Colonic mucosa (tissue), 4 donors: ENCODE data around the gene USP46. TPM values are rescaled to one million over a fixed set of nuclear protein-coding genes. Genes with fewer than 3 reads are reported as not detected.

Experiments
- DNase-seq: peaks from one replicate; pipeline ENCODE4 v3.0.0-alpha.2; 2020
- H3K27ac ChIP-seq: fragments of 200-600 bp; one replicate; pipeline ENCODE4 v1.8.0; 2021
- H3K27me3 ChIP-seq: fragments of 200-600 bp; one replicate; pipeline ENCODE4 v1.8.0; 2021
- H3K36me3 ChIP-seq: fragments of 200-600 bp; one replicate; pipeline ENCODE4 v1.8.0; 2021
- H3K4me1 ChIP-seq: fragments of 200-600 bp; one replicate; pipeline ENCODE4 v1.8.0; 2021; ENCODE audit warnings: mild to moderate bottlenecking
- H3K4me3 ChIP-seq: fragments of 200-600 bp; one replicate; pipeline ENCODE4 v1.8.0; 2021
- H3K9ac ChIP-seq, 2 donors: one replicate each; pipeline ENCODE4 v1.7.0; 2013; ENCODE audit warnings: control low read depth in 2 of 2, low read depth in 2 of 2, low read length in 2 of 2
- H3K9me3 ChIP-seq: fragments of 200-600 bp; one replicate; pipeline ENCODE4 v1.8.0; 2021
- intact Hi-C: fragments of 100-400 bp; cut with DNase I; formaldehyde crosslinking; loops from one replicate; pipeline ENCODE4 v1.14.1; 2022
- total RNA-seq, 2 donors: library from RNA; stranded (reverse); fragmentation: NEBNext Ultra II Directional in 1 of 2; extraction: Animal tissue kit (Norgen Biotek cat#: 25700) in 1 of 2; gene quantifications; one replicate each; pipeline ENCODE4 v1.2.1, GENCODE V29; 2021
- TF ChIP-seq, protein P1 (sequence below): fragments of 200-600 bp; IDR thresholded peaks from one replicate; pipeline ENCODE4 v1.8.0; 2022; ENCODE audit warnings: antibody characterized with exemption, mild to moderate bottlenecking
- donor health status: healthy.
- donor health status: DM: no; HTN: no; CAD: no.
- donor health status: DM: no; HTN: no; CAD: no.

Gene USP46
- total RNA-seq, 2 donors from 2014 or later = 10.0 to 15.0 TPM

DNA sequence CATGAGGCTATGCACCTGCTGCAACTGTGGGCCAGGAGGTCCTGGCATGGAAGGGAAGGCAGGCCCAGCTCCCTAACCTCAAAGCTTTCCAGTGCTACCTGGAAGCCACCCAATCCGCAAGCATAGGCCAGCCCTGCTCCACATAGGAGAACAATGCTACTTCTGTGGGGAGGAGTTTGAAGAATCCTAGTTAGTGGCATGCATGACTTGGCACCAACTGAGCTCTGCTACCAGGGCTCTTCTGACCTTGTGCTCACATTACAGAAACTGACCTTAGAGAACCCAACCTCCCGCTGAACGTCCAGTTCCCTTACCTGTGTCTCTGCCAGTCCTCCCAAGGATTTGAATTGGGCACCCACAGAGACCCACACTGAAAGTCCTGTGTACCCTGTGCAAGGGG lies 58.8 kb downstream of the USP46 start:
- TF ChIP-seq, protein P1, sequence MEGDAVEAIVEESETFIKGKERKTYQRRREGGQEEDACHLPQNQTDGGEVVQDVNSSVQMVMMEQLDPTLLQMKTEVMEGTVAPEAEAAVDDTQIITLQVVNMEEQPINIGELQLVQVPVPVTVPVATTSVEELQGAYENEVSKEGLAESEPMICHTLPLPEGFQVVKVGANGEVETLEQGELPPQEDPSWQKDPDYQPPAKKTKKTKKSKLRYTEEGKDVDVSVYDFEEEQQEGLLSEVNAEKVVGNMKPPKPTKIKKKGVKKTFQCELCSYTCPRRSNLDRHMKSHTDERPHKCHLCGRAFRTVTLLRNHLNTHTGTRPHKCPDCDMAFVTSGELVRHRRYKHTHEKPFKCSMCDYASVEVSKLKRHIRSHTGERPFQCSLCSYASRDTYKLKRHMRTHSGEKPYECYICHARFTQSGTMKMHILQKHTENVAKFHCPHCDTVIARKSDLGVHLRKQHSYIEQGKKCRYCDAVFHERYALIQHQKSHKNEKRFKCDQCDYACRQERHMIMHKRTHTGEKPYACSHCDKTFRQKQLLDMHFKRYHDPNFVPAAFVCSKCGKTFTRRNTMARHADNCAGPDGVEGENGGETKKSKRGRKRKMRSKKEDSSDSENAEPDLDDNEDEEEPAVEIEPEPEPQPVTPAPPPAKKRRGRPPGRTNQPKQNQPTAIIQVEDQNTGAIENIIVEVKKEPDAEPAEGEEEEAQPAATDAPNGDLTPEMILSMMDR = no peak
- H3K27ac ChIP-seq = no peak overlapping the region
- intact Hi-C loops = no loop called here
- DNase-seq = no peak
- no peak overlapping the region for H3K9ac ChIP-seq
- no peak overlapping the region for H3K4me3 ChIP-seq
- H3K9me3 ChIP-seq = no peaks in the 10 kb centered on the region
- no peaks in the 10 kb centered on the region for H3K36me3 ChIP-seq
- no peaks in the 10 kb centered on the region for H3K4me1 ChIP-seq
- no peaks in the 10 kb centered on the region for H3K27me3 ChIP-seq

DNA sequence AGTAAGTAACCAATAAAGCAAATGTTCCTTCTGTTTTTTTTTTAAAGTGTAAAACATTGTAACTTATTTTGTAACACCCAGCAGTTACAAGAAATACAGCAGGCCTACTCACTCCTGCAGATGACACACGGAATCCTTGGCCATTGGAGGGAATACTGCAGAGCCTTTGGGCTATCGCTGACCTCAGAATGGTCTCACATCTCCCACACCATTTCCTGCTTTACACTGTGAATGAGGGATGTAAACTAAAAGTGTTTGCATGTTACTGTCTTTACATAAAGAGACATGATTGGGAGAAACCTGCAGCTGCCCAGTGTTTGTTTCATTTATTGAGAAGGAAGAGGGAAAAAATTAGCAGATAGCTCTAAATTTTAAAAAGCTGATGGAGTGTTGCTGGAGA lies 64.1 kb downstream of the USP46 start:
- H3K27me3 ChIP-seq = no peaks in the 10 kb centered on the region
- H3K9me3 ChIP-seq = no peaks in the 10 kb centered on the region
- H3K9ac ChIP-seq = no peak overlapping the region
- TF ChIP-seq, protein P1 = no peak
- intact Hi-C loops = no loop called here
- no peaks in the 10 kb centered on the region for H3K36me3 ChIP-seq
- DNase-seq = no peak
- no peak overlapping the region for H3K4me3 ChIP-seq
- H3K4me1 ChIP-seq = no peaks in the 10 kb centered on the region
- H3K27ac ChIP-seq = no peak overlapping the region

DNA sequence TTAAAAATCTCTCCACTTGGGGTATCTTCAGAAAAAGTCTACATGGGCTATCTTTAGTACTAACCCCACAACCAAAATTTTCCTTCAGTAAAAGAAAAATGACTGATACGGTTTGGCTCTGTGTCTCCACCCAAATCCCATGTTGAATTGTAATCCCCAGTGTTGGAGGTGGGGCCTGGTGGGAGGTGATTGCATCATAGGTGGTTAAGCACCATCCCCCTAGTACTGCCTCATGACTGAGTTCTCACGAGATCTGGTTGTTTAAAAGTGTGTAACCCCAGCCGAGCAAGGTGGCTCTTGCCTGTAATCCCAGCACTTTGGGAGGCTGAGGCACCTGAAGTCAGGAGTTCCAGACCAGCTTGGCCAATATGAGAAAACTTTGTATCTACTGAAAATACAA lies 66.8 kb downstream of the USP46 start:
- intact Hi-C loops = no loop called here
- Histone ChIP-seq H3K27ac (no peak overlapping the region), H3K4me3 (no peak overlapping the region), H3K9ac (no peak overlapping the region), H3K4me1 (no peaks in the 10 kb centered on the region), H3K36me3 (no peaks in the 10 kb centered on the region), H3K9me3 (no peaks in the 10 kb centered on the region), H3K27me3 (no peaks in the 10 kb centered on the region)
- TF ChIP-seq, protein P1 = no peak
- no peak for DNase-seq

DNA sequence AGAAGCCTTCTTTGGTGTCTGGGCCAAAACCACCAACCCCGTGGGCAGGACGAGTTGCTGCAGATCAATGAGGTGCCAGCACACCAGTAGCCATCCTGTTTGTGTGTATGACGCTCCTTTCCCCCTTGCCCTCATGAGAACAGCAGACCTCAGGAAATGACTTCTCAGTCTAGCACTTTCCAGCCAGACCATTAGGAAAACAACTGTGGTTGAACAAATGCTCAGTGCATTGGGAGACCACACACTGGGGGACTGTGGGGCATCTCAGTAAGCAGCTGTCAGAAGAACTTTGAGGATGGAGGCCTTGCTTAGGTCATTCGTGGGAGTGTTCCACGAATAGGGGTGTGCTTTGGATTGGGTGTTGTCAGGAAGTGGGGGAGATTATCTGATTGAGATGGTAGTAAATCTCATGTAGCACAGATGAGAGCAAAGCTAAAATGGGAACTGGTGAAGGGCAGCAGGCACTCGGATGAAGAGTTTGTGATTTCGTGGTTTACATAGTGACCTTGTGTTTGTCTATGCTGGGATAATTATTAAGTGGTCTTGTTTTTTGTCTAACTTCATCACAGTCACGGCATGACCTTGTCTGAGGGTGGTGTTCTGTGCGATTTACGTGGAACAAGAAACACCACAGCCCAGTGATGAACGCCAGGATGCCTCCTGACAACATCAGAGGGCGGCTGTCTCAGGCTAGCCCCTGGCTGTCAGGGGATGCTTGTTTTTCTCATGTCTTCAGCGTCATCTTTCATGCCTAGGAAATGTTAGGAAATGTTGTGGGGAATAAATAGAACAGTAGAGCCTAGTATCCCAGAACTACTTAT lies 70.1 kb downstream of the USP46 start:
- no peaks in the 10 kb centered on the region for H3K9me3 ChIP-seq
- no peaks in the 10 kb centered on the region for H3K36me3 ChIP-seq
- H3K4me3 ChIP-seq = no peak overlapping the region
- TF ChIP-seq, protein P1 = no peak
- no peak for DNase-seq
- intact Hi-C loops = no loop called here
- no peaks in the 10 kb centered on the region for H3K4me1 ChIP-seq
- H3K27ac ChIP-seq = no peak overlapping the region
- H3K9ac ChIP-seq = no peak overlapping the region
- no peaks in the 10 kb centered on the region for H3K27me3 ChIP-seq

DNA sequence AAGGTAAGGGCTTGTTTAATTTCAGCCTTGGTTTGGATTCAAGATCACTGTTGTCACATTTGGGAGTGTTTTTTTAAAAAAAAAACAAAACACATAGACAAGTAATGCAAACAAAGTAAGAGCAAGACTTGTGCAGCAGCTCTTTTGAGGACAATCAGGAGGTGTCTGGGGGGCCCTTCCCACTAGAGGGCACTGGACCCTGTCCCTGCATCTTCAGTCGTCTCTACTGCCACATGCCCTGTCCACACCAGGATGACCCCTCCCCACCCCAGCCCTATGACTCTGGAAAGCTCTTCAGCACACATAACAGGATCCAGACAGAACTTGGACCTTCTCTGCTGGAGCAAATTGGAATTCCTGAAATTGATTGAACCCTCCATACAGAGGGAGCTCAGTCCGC lies 71.0 kb downstream of the USP46 start:
- DNase-seq = no peak
- intact Hi-C loops = no loop called here

More for the DNA sequence above, 71.0 kb downstream of the USP46 start:
- Histone ChIP-seq H3K27me3 (no peaks in the 10 kb centered on the region), H3K4me1 (no peaks in the 10 kb centered on the region), H3K36me3 (no peaks in the 10 kb centered on the region), H3K4me3 (no peak overlapping the region), H3K27ac (no peak overlapping the region), H3K9me3 (no peaks in the 10 kb centered on the region), H3K9ac (no peak overlapping the region)
- TF ChIP-seq, protein P1 = no peak
